Left ventricle myocardium superior (tissue), 1 donor: ENCODE measurements around the gene TCP10L. TPM values are rescaled to one million over a fixed set of nuclear protein-coding genes. Genes with fewer than 3 reads are reported as not detected.
"Not testable (repeated sequence)": the region's sequence is repeated elsewhere in the genome, so short reads cannot be mapped to it uniquely, and the experiment has no call there.

Experiments
- ATAC-seq: fragments of 200-7000 bp; cut with Tn5 transposase; one replicate; pipeline ENCODE4 v1.9.1; 2020; ENCODE audit warnings: mild to moderate bottlenecking, moderate library complexity
- DNase-seq: peaks from one replicate; pipeline ENCODE4 v3.0.0-alpha.2; 2020
- intact Hi-C: fragments of 100-400 bp; cut with micrococcal nuclease; formaldehyde crosslinking; loops from one replicate; pipeline ENCODE4 v1.11.0; 2022
- total RNA-seq: library from RNA; stranded (reverse); fragmentation: NEBNext Ultra II Directional; extraction: Animal tissue kit (Norgen Biotek cat#: 25700); gene quantifications from one replicate; pipeline ENCODE4 v1.2.1, GENCODE V29; 2021
- donor health status: DM: no; HTN: yes; CAD: no; lungs with severe emphysema.

Gene TCP10L
- total RNA-seq, 1 donor from 2014 or later = 2.9 TPM

GRCh38 chr21:32532636-32533035, 52.7 kb downstream of the TCP10L start:
- ATAC-seq = no peak
- intact Hi-C loops = no loop called here
- DNase-seq = no peak

DNA sequence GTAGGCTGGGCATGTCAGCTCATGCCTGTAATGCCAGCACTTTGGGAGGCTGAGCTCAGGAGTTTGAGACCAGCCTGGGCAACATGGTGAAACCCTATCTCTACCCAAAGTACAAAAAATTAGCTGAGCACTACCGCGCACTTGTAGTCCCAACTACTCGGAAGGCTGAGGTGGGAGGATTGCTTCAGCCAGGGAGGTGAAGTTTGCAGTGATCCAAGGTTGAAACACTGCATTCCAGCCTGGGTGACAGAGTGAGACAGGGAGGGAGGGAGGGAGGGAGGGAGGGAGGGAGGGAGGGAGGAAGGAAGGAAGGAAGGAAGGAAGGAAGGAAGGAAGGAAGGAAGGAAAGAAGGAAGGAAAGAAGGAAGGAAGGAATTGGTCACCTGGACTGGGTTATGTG, 53.8 kb downstream of the TCP10L start:
- intact Hi-C loops, ATAC-seq, DNase-seq: not testable (repeated sequence)

GRCh38 chr21:32530809-32531208, 54.5 kb downstream of the TCP10L start:
- ATAC-seq, DNase-seq, intact Hi-C loops: not testable (repeated sequence)

- intact Hi-C loops = no loop called here
- no peak for DNase-seq
- peak; percentile 48 for ATAC-seq
Observed at GRCh38 chr21:32529679-32530078, 55.6 kb downstream of the TCP10L start.

- intact Hi-C loops = no loop called here
- ATAC-seq (no peak), DNase-seq (no peak)
Observed at GRCh38 chr21:32525282-32525681, 60.0 kb downstream of the TCP10L start.

DNA sequence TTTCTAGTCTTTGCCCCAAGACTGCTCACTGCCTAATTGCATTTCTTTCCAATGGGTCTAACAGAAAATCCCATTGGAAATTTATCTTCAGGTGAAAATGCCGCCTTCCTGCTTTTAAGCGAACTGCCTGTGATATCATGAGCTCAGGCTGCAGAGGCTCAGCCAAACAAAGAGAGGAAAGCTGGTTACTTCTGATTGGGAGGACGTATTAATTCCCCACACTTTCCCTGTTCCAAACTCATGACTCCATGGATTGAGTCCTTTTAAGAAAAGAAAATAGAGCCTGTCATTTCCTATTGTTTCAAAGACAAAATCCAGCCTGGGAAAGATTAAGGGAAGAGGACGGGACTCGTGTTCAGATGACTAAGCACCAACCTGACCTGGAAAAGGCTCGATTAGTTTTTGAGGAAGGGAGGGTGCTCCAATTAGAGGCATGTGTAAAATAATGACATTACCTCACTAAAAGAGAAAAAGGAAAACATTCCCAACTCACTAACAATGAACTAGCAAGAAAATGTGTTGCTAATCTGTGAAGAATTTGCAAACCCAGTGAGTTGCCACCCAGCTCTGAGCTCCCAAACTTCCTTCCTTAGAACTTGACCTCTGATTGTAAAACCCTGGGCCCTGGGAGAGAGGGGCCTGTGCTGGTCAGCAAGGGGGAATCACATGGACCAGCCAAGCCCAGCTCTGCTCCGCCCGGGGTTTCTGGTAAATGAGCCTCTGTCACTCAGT, 61.2 kb downstream of the TCP10L start:
- ATAC-seq = peak; percentile 41
- intact Hi-C loops = no loop called here
- peak; percentile 49 for DNase-seq

Other genes starting within 250 kb of the TCP10L start
- 11.9 TPM for gene URB1, start 192.5 kb downstream of the TCP10L start, total RNA-seq
- 13.6 TPM for gene EVA1C, start 172.8 kb downstream of the TCP10L start, total RNA-seq
- gene CFAP298, start 26.9 kb upstream of the TCP10L start, total RNA-seq = 22.6 TPM
- 11.4 TPM for gene SYNJ1, start 142.5 kb upstream of the TCP10L start, total RNA-seq
- gene PAXBP1, start 186.2 kb upstream of the TCP10L start, total RNA-seq = 16.1 TPM